Right lobe of liver (tissue), 6 donors: ENCODE measurements around the gene OMA1. TPM values are rescaled to one million over a fixed set of nuclear protein-coding genes. Genes with fewer than 3 reads are reported as not detected.

Source experiments
- ATAC-seq, 4 donors: fragments of 200-7000 bp; cut with Tn5 transposase; one replicate each; pipeline ENCODE4 v1.9.1; 2020; ENCODE audit warnings: mild to moderate bottlenecking in 4 of 4, moderate library complexity in 4 of 4
- DNase-seq, 3 donors: peaks; one replicate each; pipeline ENCODE4 v3.0.0-alpha.2; 2020
- H3K27ac ChIP-seq, 3 donors: fragments of 200-600 bp; one replicate each; pipeline ENCODE4 v1.8.0; 2022
- H3K27me3 ChIP-seq, 2 donors: fragments of 200-600 bp; one replicate each; pipeline ENCODE4 v1.8.0; 2022
- H3K36me3 ChIP-seq, 4 donors: fragments of 200-600 bp; sonication (generic) in 1 of 4; one replicate each; pipeline versions ENCODE4 v1.5.1 to v1.8.0; 2017 to 2022; ENCODE audit warnings: control low read depth in 1 of 4
- H3K4me1 ChIP-seq, 4 donors: fragments of 200-600 bp; sonication (generic) in 1 of 4; one replicate each; pipeline versions ENCODE4 v1.5.1 to v1.8.0; 2017 to 2022; ENCODE audit warnings: control low read depth in 1 of 4
- H3K4me3 ChIP-seq, 3 donors: fragments of 200-600 bp; one replicate each; pipeline ENCODE4 v1.8.0; 2022
- H3K9me3 ChIP-seq, 4 donors: fragments of 200-600 bp; sonication (generic) in 1 of 4; one replicate each; pipeline versions ENCODE4 v1.5.1 to v1.8.0; 2017 to 2022; ENCODE audit warnings: control low read depth in 1 of 4
- POLR2A ChIP-seq: fragments of 450-650 bp; IDR thresholded peaks from one replicate; pipeline ENCODE4 v1.6.1; 2017; ENCODE audit warnings: antibody characterized with exemption, mild to moderate bottlenecking
- WGBS: methylation state at CpG from one replicate; pipeline ENCODE4 v1.1.6; 2018; ENCODE audit warnings: low coverage, low lambda C conversion rate; ENCODE audit not compliant: insufficient coverage; ENCODE audit errors: missing lambda C conversion rate; 5-methylcytosine and 5-hydroxymethylcytosine counted together
- intact Hi-C, 2 donors: fragments of 100-400 bp; cut with DNase I; formaldehyde crosslinking; loops; one replicate each; pipeline versions ENCODE4 v1.11.2 to v1.14.1; 2022
- total RNA-seq, 6 experiments: library from RNA; depleted of rRNA in 2 of 6; stranded (reverse); fragments of >200 nt in 2 of 6; fragmentation: NEBNext Ultra II Directional in 3 of 6; extraction: Animal tissue kit (Norgen Biotek cat#: 25700) in 3 of 6; gene quantifications; one replicate each; pipeline versions ENCODE4 v1.1.0 to v1.2.4, GENCODE V29; 2016 to 2023
- TF ChIP-seq, protein P1 (sequence below), 4 donors: fragments of 200-600 bp in 3 of 4; fragments of 450-650 bp in 1 of 4; IDR thresholded peaks; one replicate each; pipeline versions ENCODE4 v1.5.1 to v1.8.0; 2016 to 2022; ENCODE audit warnings: antibody characterized with exemption in 4 of 4, mild to moderate bottlenecking in 2 of 4
- donor health status: DM: no; HTN: yes; CAD: no.
- donor health status: DM: no; HTN: no; CAD: no.
- donor health status: DM: no; HTN: no; CAD: no.
- donor health status: DM: no; HTN: yes; CAD: no.
- donor health status: DM: no; HTN: yes; CAD: no.

The OMA1 gene
- total RNA-seq, 6 experiments from 2014 or later: 16.1 to 29.0 (median 18.9) TPM

- no peak for ATAC-seq
- no peak overlapping the region for H3K4me3 ChIP-seq
- no peak overlapping the region for H3K27ac ChIP-seq
- H3K9me3 ChIP-seq: no peaks in the 10 kb centered on the region
- DNase-seq: no peak
- intact Hi-C loops: no loop called here
- no peaks in the 10 kb centered on the region for H3K36me3 ChIP-seq
- H3K4me1 ChIP-seq: no peaks in the 10 kb centered on the region
- no peaks in the 10 kb centered on the region for H3K27me3 ChIP-seq
- no peak for TF ChIP-seq POLR2A
- TF ChIP-seq, protein P1, sequence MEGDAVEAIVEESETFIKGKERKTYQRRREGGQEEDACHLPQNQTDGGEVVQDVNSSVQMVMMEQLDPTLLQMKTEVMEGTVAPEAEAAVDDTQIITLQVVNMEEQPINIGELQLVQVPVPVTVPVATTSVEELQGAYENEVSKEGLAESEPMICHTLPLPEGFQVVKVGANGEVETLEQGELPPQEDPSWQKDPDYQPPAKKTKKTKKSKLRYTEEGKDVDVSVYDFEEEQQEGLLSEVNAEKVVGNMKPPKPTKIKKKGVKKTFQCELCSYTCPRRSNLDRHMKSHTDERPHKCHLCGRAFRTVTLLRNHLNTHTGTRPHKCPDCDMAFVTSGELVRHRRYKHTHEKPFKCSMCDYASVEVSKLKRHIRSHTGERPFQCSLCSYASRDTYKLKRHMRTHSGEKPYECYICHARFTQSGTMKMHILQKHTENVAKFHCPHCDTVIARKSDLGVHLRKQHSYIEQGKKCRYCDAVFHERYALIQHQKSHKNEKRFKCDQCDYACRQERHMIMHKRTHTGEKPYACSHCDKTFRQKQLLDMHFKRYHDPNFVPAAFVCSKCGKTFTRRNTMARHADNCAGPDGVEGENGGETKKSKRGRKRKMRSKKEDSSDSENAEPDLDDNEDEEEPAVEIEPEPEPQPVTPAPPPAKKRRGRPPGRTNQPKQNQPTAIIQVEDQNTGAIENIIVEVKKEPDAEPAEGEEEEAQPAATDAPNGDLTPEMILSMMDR (IDR thresholded peaks at IDR 0.05): no peak
Measured at GRCh38 chr1:58590019-58590418, 43.5 kb upstream of the OMA1 start.

DNA sequence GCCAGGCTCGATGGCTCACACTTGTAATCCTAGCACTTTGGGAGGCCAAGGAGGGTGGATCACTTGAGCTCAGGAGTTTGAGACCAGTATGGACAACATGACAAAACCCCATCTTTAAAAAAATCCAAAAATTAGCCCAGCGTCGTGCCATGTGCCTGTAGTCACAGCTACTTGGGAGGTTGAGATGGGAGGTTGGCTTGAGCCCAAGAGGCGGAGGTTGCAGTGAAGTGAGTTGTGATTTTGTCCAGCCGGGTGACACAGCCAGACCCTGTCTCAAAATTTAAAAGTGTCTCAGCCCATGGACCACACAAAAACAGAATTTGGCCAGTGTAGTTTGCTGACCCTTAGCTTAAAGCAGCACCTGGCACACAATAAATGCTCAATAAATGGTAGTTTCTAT is 41.9 kb upstream of the OMA1 start:
- no peaks in the 10 kb centered on the region for H3K27me3 ChIP-seq
- no peaks in the 10 kb centered on the region for H3K9me3 ChIP-seq
- intact Hi-C loops: no loop called here
- no peaks in the 10 kb centered on the region for H3K4me1 ChIP-seq
- H3K36me3 ChIP-seq: no peaks in the 10 kb centered on the region
- H3K27ac ChIP-seq: no peak overlapping the region
- H3K4me3 ChIP-seq: no peak overlapping the region
- ATAC-seq: no peak
- DNase-seq: no peak
- WGBS: 90% methylated on average over 5 of the region's 5 CpGs
- no peak for TF ChIP-seq POLR2A
- TF ChIP-seq, protein P1 (IDR thresholded peaks at IDR 0.05): no peak

DNA sequence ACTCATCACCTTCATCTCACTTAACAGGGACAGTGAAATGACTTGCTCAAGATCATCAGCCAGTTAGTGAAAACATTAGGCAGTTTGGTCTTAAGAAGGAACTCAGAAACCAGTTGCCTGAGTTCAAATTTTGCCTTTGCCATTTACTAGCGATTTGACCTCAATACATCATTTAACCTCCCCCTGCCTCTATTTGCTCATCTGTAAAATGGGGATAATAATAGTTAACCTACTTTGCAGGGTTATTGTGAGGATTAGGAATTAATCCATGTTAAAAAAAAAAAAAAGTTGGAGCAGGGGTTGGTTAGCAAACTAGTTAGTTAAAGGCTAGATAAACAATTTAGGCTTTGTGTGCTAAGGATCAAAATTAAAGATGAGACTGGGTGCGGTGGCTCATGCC is 41.1 kb upstream of the OMA1 start:
- Histone ChIP-seq H3K4me1 (no peaks in the 10 kb centered on the region), H3K4me3 (no peak overlapping the region), H3K36me3 (no peaks in the 10 kb centered on the region), H3K27me3 (no peaks in the 10 kb centered on the region), H3K27ac (no peak overlapping the region), H3K9me3 (no peaks in the 10 kb centered on the region)
- WGBS: 70% methylated on average over 2 of the region's 2 CpGs
- DNase-seq (no peak), ATAC-seq (no peak)
- intact Hi-C loops: no loop called here
- TF ChIP-seq, protein P1 (IDR thresholded peaks at IDR 0.05): no peak
- no peak for TF ChIP-seq POLR2A

DNA sequence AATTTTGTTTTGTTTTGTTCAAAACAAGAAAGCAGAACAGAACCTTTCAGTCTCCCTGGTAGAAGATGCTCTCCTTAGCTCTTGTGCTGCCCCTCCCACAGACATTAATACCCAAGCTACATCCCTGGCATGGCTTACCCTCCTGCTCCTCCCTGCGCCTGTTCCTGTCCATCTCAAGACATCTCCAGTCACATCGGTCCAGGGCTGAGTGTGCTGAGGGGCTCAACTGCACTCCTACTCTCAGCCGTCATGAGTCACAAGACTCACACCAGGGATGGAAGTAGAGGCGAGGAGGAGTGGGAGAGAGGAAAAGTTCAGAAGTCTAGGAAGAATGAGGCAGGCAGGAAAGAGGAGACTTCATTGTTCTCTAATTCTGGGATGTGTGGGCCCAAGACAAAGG is 39.7 kb upstream of the OMA1 start:
- 88% methylated on average over 4 of the region's 4 CpGs for WGBS
- Histone ChIP-seq H3K4me1 (no peaks in the 10 kb centered on the region), H3K4me3 (no peak overlapping the region), H3K27me3 (no peaks in the 10 kb centered on the region), H3K36me3 (no peaks in the 10 kb centered on the region), H3K9me3 (no peaks in the 10 kb centered on the region), H3K27ac (no peak overlapping the region)
- TF ChIP-seq, protein P1 (IDR thresholded peaks at IDR 0.05): no peak
- no peak for TF ChIP-seq POLR2A
- DNase-seq (no peak), ATAC-seq (peak in 1 of 4 donors; percentile 13)
- intact Hi-C loops: no loop called here

DNA sequence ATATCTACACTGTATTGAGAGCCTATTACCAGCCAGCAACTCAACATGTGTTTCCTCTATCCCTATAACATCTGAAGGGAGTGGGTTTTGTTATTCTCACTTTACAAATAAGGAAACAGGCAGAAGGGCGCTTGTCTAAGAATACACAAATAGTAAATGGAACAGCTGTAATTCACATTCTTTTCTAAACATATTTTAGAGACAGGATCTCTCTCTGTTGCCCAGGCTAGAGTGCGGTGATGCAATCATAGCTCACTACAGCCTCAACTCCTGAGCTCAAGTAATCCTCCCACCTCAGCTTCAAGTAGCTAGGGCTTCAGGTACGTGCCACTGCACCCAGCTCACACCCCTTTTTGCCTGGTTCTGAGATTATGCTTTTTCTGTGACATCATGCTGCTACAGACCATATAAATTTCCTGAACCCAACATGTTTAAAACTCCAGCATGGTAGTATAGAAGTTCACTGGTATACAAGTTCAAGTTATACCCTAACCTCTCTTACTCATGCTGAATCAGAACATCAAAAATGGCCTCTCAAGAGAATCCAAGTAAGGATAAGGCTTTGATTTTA is 39.1 kb upstream of the OMA1 start:
- H3K36me3 ChIP-seq: no peaks in the 10 kb centered on the region
- no peak overlapping the region for H3K27ac ChIP-seq
- TF ChIP-seq POLR2A: no peak
- TF ChIP-seq, protein P1 (IDR thresholded peaks at IDR 0.05): no peak
- H3K4me1 ChIP-seq: no peaks in the 10 kb centered on the region
- no peaks in the 10 kb centered on the region for H3K27me3 ChIP-seq
- no peak overlapping the region for H3K4me3 ChIP-seq
- intact Hi-C loops: no loop called here
- no peaks in the 10 kb centered on the region for H3K9me3 ChIP-seq
- 41% methylated on average over 3 of the region's 3 CpGs for WGBS
- DNase-seq: no peak
- ATAC-seq: no peak
